Measurements from ENCODE around the gene CATSPERE. TPM values are rescaled to one million over a fixed set of nuclear protein-coding genes. Genes with fewer than 3 reads are reported as not detected.

CATSPERE gene
- total RNA-seq, 1 donor from 2014 or later = not detected

DNA sequence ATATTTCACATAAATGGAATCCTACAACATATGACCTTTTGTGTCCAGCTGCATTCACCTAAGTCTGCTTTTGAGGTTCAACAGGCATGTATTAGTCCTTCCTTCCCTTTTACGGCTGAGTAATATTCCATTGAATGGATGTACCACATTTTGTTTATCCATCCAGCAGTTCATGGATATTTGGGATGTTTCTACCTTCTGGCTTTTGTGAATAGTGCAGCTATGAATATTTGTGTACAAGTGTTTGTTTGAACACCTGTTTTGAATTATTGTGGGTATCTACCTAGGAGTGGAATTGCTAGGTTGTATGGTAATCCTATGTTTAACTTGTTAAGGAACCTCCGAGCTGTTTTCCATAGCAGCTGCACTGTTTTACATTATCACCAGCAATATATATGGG is 129.6 kb downstream of the CATSPERE start:
- no peaks in the 10 kb centered on the region for H3K36me3 Mint-ChIP-seq (ENCODE audit: low read depth)

DNA sequence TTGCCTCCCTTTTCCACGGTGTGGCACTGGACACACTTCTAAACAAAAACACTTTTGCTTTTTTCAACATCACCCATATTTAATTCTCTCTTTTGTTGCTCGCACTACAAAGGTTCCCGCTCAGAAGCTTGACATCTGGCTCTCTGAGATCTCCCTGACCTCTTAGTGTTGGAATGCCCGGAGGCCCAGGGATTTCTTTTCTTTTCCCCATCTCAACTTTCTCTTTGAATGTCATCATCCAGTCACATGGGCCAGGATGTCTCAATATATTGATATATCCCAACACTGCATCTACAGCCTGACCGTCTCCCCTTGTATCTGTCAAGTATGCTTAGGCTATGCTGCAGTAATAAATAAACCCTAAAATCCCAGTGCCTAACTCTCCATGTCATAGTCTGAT is 137.5 kb downstream of the CATSPERE start:
- no peaks in the 10 kb centered on the region for H3K36me3 Mint-ChIP-seq (ENCODE audit: low read depth)
- no peaks in the 10 kb centered on the region for H3K9me3 Mint-ChIP-seq
- H3K4me3 Mint-ChIP-seq = no peak overlapping the region
- DNase-seq = no peak
- peaks cover 2% of the 10 kb centered on the region for H3K27me3 Mint-ChIP-seq
- peak overlapping the region; percentile 64 for H3K27ac Mint-ChIP-seq
- intact Hi-C loops (cut with micrococcal nuclease) = loop anchor here (2.0 to 5.0 kb wide), 2 partner anchors 374 to 1178 kb away; no protein-coding TSS in a partner anchor
- peaks cover 24% of the 10 kb centered on the region for H3K4me1 Mint-ChIP-seq

More for the DNA sequence above, 129.6 kb downstream of the CATSPERE start:
- Mint-ChIP-seq H3K27ac (no peak overlapping the region), H3K27me3 (no peaks in the 10 kb centered on the region), H3K9me3 (peaks cover 5% of the 10 kb centered on the region), H3K4me3 (no peak overlapping the region), H3K4me1 (peaks cover 9% of the 10 kb centered on the region)
- DNase-seq = no peak
- intact Hi-C loops (cut with micrococcal nuclease) = no loop called here

DNA sequence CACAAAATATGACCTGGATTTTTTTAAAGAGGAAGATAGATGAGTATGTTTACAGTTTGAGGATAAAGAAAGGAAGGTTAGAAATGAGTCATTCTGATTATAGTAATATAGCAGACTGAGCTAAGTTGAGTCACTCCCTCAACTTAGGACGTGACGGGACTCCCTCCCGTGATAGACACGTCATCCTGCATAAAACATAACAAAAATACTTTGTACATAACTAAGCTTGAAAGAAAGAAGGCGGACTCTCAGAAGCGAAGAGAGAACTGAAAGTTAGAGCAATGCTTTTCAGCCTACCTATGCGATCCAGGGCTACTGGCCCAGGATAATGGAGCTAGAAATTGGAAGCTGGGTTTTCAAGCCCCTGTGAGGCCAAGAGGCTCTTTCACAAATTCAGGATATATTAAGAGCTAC is 138.9 kb downstream of the CATSPERE start:
- peaks cover 3% of the 10 kb centered on the region for H3K27me3 Mint-ChIP-seq
- peak overlapping the region; percentile 70 for H3K4me3 Mint-ChIP-seq
- intact Hi-C loops (cut with micrococcal nuclease) = loop anchor here (1.0 to 10.0 kb wide), 10 partner anchors 52 to 1179 kb away; partner anchors contain the start of genes ADSS2 and KIF26B
- peak overlapping the region; percentile 92 for H3K27ac Mint-ChIP-seq
- H3K9me3 Mint-ChIP-seq = no peaks in the 10 kb centered on the region
- H3K4me1 Mint-ChIP-seq = peaks cover 20% of the 10 kb centered on the region
- peak; percentile 83 for DNase-seq
- no peaks in the 10 kb centered on the region for H3K36me3 Mint-ChIP-seq (ENCODE audit: low read depth)

DNA sequence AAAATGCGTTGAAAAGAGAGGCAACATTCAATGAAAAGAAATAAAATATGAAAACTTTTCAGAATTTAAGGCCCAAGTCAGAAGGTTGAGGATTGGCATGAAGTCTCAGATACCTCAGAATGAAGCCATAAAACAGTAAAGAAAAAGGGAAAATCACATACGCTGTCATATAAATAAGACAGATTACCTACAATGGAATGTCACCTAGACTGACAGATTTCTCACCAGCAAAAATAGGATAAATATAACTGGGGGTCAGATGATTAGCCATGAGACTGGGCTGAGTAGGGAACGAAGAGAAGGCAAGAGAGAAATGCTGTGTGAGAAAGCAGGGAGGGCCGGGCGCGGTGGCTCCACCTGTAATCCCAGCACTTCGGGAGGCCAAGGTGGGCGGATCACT is 140.3 kb downstream of the CATSPERE start:
- intact Hi-C loops (cut with micrococcal nuclease) = loop anchor here (5.0 to 10.0 kb wide), 4 partner anchors 111 to 553 kb away; partner anchors contain the start of genes ADSS2 and KIF26B
- H3K9me3 Mint-ChIP-seq = no peaks in the 10 kb centered on the region
- H3K27ac Mint-ChIP-seq = no peak overlapping the region

DNA sequence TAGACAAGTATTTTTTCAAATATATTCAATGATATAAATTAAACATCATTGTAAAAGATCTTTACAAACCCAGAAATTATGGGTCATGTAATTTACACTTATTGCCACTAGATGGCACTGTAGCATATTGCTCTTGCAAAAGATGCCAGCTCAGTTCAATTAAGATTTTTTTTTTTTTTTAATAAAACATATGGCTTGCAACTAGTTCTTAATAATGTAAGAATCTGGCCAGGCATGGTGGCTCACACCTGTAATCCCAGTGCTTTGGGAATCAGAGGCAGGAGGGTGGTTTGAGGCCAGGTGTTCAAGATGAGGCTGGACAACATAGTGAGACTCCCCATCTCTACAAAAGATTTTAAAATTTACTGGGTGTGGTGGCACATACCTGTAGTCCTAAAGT is 142.4 kb downstream of the CATSPERE start:
- Mint-ChIP-seq H3K9me3 (no peaks in the 10 kb centered on the region), H3K36me3 (ENCODE audit: low read depth) (no peaks in the 10 kb centered on the region), H3K4me1 (peaks cover 12% of the 10 kb centered on the region), H3K27me3 (peaks cover 7% of the 10 kb centered on the region), H3K27ac (no peak overlapping the region), H3K4me3 (no peak overlapping the region)
- intact Hi-C loops (cut with micrococcal nuclease) = loop anchor here (1.0 to 10.0 kb wide), 5 partner anchors 109 to 551 kb away; partner anchors contain the start of genes ADSS2 and KIF26B
- peak; percentile 62 for DNase-seq

More for the DNA sequence above, 140.3 kb downstream of the CATSPERE start:
- Mint-ChIP-seq H3K4me1 (peaks cover 15% of the 10 kb centered on the region), H3K4me3 (no peak overlapping the region), H3K36me3 (ENCODE audit: low read depth) (no peaks in the 10 kb centered on the region), H3K27me3 (peaks cover 7% of the 10 kb centered on the region)
- no peak for DNase-seq

DNA sequence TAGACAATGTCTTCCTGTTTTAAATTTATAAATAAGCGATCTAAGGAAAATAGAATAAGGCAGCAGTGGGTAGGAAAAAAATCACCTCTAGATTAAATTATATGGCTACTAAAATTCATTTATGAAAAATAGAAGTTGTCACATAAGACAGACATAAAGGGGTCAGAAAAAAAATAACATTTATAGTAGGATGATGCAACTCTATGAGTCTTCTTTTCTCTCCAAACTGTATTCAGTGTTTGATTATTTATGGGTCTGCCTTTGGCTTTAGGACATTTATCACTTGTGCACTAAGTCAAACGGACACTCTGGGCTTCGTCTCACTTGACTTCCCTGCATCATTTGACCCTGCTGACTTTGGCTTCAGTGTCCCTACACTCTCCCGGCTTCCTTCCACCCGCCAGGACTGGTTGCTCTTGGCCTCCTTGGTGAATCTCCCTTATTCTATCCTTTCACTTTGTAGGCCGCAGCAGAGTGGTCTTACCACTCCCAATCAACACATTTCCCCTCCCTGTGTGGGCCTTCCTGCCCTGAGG is 144.8 kb downstream of the CATSPERE start:
- Mint-ChIP-seq H3K9me3 (no peaks in the 10 kb centered on the region), H3K27ac (no peak overlapping the region), H3K4me3 (no peak overlapping the region), H3K36me3 (ENCODE audit: low read depth) (no peaks in the 10 kb centered on the region), H3K4me1 (no peaks in the 10 kb centered on the region), H3K27me3 (peaks cover 7% of the 10 kb centered on the region)
- intact Hi-C loops (cut with micrococcal nuclease) = loop anchor here (10.0 kb wide), 1 partner anchor 549 kb away; the partner anchor contains the start of gene KIF26B
- no peak for DNase-seq

DNA sequence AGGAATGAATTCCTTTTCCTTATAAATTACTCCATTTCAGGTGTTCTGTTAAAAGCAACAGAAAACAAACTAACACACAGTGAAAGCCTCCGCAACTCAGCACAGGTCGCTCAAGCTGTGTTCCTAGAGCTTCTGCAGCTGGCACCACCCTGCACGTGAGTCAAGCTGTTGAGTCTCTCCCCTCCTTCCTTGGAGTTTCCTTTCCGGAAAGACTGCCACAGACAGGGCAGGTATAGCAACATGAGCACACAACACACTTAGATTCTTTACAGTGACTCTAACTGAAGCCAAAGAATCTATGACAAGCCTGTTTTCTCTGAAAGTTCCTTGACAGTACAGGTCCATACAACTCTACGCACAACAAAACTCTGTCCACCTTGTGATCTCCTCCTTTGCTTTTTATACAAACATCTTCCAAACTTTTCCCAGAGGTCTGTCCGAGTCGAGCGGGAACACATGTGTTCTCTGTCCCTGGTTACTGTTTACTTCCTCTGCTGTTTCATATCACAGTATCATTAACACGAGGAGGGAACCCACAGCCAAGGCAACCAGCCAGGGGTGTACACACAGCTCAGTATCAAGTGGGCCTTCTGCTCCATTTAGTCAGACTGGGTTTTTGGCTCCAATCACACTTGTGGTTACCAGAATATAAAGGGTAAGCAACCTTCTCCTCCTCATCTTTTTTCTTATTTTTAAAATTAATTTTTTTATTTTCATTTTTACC is 153.2 kb downstream of the CATSPERE start:
- H3K27ac Mint-ChIP-seq = no peak overlapping the region
- no peak overlapping the region for H3K4me3 Mint-ChIP-seq
- H3K27me3 Mint-ChIP-seq = peaks cover 10% of the 10 kb centered on the region
- H3K9me3 Mint-ChIP-seq = no peaks in the 10 kb centered on the region
- DNase-seq = no peak
- no peaks in the 10 kb centered on the region for H3K4me1 Mint-ChIP-seq
- intact Hi-C loops (cut with micrococcal nuclease) = no loop called here
- H3K36me3 Mint-ChIP-seq (ENCODE audit: low read depth) = no peaks in the 10 kb centered on the region

DNA sequence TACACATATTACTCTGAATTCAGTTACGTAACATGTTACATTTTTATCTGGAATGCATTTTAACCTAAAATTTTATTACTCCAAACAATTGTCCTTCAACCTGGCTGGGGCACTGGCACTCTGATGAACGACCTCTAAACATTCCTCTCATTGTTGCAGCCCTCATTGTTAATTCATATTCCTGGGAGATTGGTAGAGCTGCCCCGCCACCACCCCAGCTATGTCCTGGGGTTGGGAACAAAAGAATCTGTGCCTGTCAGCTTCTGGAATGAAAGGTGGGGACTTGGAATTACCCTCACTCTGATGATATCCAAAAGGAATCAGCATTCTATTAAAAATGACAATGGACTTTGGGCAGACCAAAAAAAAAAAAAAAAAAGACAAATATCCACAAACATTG is 153.8 kb downstream of the CATSPERE start:
- no peaks in the 10 kb centered on the region for H3K4me1 Mint-ChIP-seq
- intact Hi-C loops (cut with micrococcal nuclease) = no loop called here
- no peak overlapping the region for H3K4me3 Mint-ChIP-seq
- no peak for DNase-seq
- H3K27me3 Mint-ChIP-seq = peaks cover 10% of the 10 kb centered on the region
- no peaks in the 10 kb centered on the region for H3K36me3 Mint-ChIP-seq (ENCODE audit: low read depth)
- H3K9me3 Mint-ChIP-seq = no peaks in the 10 kb centered on the region
- H3K27ac Mint-ChIP-seq = no peak overlapping the region

DNA sequence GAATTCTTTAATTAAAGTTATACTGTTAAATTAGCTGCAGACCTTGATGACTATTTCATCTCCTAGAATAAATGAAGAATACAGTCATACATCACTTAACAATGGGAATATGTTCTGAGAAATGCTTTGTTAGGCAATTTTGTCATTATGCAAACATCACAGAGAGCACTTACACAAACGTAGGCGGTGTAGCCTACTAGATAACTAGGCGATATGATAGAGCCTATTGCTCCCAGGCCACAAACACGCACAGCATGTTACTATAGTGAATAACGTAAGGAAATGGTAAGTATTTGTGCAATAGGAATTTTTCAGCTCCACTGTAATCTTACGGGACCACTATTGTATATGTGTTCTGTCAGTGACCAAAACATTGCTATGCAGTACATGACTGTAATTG is 154.2 kb downstream of the CATSPERE start:
- Mint-ChIP-seq H3K36me3 (ENCODE audit: low read depth) (no peaks in the 10 kb centered on the region), H3K4me3 (no peak overlapping the region), H3K27me3 (peaks cover 10% of the 10 kb centered on the region), H3K4me1 (no peaks in the 10 kb centered on the region), H3K9me3 (no peaks in the 10 kb centered on the region), H3K27ac (no peak overlapping the region)
- intact Hi-C loops (cut with micrococcal nuclease) = no loop called here
- DNase-seq = no peak

DNA sequence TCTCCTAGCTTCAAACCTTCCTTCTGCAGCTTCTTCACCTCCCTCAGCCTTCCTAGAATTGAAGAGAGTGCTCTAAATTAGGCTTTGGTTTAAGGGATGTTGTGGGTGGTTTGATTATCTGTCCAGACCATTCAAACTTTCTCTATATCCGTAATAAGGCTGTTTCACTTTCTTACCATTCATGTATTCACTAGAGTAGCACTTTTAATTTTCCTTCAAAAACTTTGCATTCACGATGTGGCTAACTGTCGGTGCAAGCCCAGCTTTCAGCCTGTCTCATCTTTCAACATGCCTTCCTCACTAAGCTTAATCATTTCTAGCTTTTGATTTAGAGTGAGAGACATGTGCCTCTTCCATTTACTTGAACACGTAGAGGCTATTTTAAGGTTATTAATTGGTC is 165.6 kb downstream of the CATSPERE start:
- H3K9me3 Mint-ChIP-seq = no peaks in the 10 kb centered on the region
- intact Hi-C loops (cut with micrococcal nuclease) = no loop called here
- no peak for DNase-seq
- no peak overlapping the region for H3K27ac Mint-ChIP-seq
- H3K4me1 Mint-ChIP-seq = no peaks in the 10 kb centered on the region
- peaks cover 4% of the 10 kb centered on the region for H3K27me3 Mint-ChIP-seq
- H3K4me3 Mint-ChIP-seq = no peak overlapping the region
- no peaks in the 10 kb centered on the region for H3K36me3 Mint-ChIP-seq (ENCODE audit: low read depth)

DNA sequence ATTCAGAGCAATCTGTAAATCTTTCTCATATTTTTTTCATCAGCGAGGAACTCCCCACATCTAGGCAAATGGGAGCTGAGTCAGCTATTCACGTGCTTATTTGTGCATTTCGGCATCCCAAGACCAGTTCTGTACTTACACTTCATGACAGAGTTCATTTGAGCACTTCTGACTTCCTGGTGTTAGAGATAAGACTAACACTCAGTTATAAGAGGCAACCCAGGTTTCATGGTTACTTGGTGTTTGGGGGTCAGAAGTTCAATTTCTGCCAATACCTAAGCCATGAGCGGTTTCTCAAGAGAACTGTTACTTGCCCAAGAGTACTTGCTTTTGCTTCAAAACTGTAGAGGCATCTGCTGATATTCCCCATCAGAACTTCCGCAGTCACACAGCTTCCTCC is 167.7 kb downstream of the CATSPERE start:
- no peak overlapping the region for H3K4me3 Mint-ChIP-seq
- no peaks in the 10 kb centered on the region for H3K4me1 Mint-ChIP-seq
- DNase-seq = no peak
- no peaks in the 10 kb centered on the region for H3K9me3 Mint-ChIP-seq
- H3K27me3 Mint-ChIP-seq = peaks cover 10% of the 10 kb centered on the region
- intact Hi-C loops (cut with micrococcal nuclease) = no loop called here
- H3K27ac Mint-ChIP-seq = no peak overlapping the region
- H3K36me3 Mint-ChIP-seq (ENCODE audit: low read depth) = no peaks in the 10 kb centered on the region

DNA sequence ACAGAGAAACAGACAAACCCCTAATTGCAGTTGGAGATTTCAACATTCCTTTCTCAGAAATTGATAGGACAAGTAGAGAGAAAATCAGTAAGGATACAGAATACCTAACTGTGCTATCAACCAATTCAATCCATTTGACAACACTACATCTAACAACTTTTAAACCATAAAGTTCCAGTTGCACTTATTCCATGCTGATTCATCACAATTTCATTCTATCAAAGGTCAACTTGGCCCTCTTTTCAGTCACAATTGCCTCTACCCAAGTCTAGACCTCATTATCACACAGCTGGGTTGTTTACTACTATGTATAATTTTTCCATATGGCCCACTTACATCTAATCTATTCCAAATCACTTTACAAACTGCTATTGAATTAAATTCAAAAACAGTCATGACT is 172.1 kb downstream of the CATSPERE start:
- Mint-ChIP-seq H3K4me3 (no peak overlapping the region), H3K4me1 (no peaks in the 10 kb centered on the region), H3K27ac (no peak overlapping the region), H3K36me3 (ENCODE audit: low read depth) (no peaks in the 10 kb centered on the region), H3K9me3 (no peaks in the 10 kb centered on the region), H3K27me3 (peaks cover 10% of the 10 kb centered on the region)
- DNase-seq = no peak
- intact Hi-C loops (cut with micrococcal nuclease) = no loop called here

DNA sequence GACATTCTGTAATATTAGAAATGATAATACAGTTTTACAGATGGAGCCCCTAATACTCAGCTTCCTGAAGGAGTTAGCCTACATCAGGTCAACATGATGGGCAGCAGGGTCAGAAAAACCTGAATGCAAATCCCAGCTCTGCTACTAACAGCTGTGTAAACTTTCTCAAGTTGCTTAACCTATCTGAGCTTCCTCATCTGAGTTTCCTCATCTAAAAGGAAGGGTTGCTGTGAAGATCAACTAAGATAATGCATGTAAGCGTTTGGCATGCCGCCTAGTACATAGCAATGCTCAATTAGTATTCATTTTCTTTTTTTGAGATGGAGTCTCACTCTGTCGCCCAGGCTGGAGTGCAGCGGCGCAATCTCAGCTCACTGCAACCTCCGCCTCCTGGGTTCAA is 173.5 kb downstream of the CATSPERE start:
- H3K9me3 Mint-ChIP-seq = no peaks in the 10 kb centered on the region
- intact Hi-C loops (cut with micrococcal nuclease) = no loop called here
- DNase-seq = no peak
- peaks cover 10% of the 10 kb centered on the region for H3K27me3 Mint-ChIP-seq
- no peak overlapping the region for H3K4me3 Mint-ChIP-seq
- no peak overlapping the region for H3K27ac Mint-ChIP-seq
- H3K36me3 Mint-ChIP-seq (ENCODE audit: low read depth) = no peaks in the 10 kb centered on the region
- H3K4me1 Mint-ChIP-seq = no peaks in the 10 kb centered on the region

DNA sequence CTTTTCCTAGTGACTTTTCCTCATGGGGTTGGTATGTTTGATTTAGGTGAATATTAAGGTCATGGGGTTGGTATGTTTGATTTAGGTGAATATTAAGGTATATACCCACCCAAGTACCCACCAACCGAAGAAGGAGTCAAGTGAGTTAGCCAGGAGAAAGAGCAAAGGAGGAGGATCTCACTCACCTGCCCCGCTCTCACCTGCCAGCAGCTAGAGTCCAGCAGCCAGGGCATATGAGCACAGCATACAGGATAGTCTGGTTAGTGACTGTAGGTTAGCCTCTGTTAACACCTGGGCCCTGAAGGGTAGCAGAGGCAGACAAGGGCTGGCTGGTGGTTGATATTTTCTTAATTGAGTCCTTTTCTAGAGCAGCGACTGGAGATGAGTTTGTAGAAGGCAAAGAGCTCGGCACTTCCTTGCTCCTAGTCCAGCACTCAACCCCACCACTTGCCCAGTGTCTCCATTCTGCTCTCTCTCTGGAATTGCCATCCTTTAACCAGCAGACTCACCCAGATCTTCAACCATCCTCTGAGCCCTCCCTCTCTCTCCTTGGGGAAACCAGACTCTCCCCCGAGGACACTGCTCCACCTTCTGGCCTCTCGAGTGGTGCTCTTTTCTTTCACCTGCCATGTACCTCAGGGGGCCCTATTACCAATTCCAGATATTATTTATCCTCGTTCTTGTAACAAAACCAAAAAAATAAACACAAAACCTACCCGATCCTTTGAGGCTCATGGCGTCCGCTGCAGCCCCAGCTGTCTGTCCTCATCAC is 175.6 kb downstream of the CATSPERE start:
- DNase-seq = no peak
- H3K27me3 Mint-ChIP-seq = peaks cover 11% of the 10 kb centered on the region
- H3K27ac Mint-ChIP-seq = no peak overlapping the region
- no peaks in the 10 kb centered on the region for H3K36me3 Mint-ChIP-seq (ENCODE audit: low read depth)
- intact Hi-C loops (cut with micrococcal nuclease) = no loop called here
- H3K9me3 Mint-ChIP-seq = no peaks in the 10 kb centered on the region
- H3K4me1 Mint-ChIP-seq = no peaks in the 10 kb centered on the region
- H3K4me3 Mint-ChIP-seq = no peak overlapping the region

Measured in activated CD4-positive, alpha-beta T cell treated with anti-CD3 and anti-CD28 coated beads, Interleukin-2, amount 10 ng/mL, durations not matched to agents 24 days and 14 days (primary cell).